GDM1 (cell line): ENCODE results near the gene ELOB.

Experiments used
- DNase-seq: peaks from one replicate; lab custom pipeline; 2025; lab: John Stamatoyannopoulos, UW

The ELOB gene

GRCh38 chr16:2810651-2811050 lies 33.6 kb upstream of the ELOB start:
- DNase-seq = no peak

DNA sequence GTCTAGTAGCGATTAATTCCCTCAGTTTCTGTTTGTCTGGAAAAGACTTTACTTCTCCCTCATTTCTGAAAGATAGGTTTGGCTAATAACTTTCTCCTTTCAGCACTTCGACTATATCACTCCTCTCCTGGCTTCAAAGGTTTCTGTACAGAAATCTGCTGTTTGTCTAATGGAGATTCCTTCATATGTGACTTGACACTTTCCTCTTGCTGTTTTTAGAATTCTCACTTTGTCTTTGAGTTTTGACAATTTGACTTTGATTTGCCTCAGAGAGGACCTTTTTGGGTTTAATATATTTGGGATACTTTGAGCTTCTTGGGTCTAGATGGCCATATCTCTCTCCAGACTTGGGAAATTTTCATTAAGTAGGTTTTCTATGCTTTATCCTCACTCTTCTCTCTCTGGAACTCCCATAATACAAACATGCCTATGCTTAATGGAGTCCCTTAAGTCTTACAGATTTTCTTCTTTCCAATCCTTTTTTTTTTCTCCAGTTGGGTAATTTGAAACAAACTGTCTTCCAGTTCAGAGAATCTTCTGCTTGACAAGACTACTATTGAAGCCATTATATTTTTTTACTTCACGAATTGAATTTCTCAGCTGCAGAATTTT lies 32.2 kb upstream of the ELOB start:
- DNase-seq = no peak

GRCh38 chr16:2808181-2808580 lies 31.1 kb upstream of the ELOB start:
- DNase-seq = no peak

DNA sequence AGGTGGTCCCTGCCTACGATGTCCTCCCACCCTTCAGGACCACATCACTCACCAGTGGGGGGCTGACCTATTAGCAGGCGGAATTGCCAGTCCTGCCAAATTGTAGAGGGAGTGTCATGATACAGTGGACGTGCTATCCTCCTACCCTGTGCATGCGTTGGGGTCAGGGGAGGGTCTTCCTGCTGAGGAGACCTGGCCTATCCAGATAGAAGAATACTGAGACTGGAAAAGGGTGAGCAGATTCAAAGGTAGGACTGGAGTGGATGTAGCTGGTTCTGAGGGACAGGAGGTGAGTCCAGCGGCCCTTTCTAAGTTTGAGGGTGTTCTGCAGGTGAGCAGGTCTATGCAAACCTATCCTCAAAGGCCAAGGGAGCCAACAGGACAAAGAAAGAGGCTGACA lies 29.2 kb upstream of the ELOB start:
- no peak for DNase-seq

GRCh38 chr16:2804728-2805127 lies 27.6 kb upstream of the ELOB start:
- no peak for DNase-seq

GRCh38 chr16:2803545-2804195 lies 26.6 kb upstream of the ELOB start:
- no peak for DNase-seq

DNA sequence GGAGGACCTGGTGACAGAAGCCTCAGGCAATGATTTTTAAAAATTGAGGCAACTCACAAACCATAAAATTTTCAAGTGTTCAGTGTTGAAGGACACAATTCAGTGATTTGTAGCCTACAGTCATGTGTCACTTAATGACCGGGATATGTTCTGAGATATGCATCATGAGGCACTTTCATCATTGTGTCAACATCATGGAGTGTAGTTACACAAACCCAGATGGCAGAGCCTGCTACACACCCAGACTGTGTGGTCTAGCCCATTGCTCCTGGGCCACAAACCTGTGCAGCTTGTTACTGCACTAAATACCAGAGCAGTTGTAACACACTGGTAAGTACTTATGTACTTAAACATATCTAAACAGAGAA lies 22.8 kb upstream of the ELOB start:
- no peak for DNase-seq

DNA sequence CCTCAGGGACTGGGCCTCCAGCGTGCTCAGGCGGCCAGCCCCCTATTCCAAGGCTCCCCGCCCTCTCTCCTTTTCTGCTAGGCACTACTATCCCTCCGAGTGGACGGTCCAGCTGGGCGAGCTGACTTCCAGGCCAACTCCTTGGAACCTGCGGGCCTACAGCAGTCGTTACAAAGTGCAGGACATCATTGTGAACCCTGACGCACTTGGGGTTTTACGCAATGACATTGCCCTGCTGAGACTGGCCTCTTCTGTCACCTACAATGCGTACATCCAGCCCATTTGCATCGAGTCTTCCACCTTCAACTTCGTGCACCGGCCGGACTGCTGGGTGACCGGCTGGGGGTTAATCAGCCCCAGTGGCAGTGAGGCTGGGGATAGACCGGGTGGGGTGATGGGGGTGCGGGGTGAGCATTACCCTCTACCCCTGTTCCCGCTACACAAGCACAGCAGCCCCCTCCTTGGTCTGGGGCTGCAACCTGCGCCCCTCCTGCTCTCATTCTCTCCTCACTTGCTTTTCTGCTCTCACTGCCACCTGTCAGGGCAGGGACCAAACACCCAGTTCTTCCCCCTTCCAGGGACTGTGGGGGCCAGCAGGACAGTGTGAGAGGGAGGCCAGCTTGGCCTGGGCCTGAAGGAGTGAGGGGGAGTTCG lies 22.3 kb upstream of the ELOB start:
- no peak for DNase-seq

DNA sequence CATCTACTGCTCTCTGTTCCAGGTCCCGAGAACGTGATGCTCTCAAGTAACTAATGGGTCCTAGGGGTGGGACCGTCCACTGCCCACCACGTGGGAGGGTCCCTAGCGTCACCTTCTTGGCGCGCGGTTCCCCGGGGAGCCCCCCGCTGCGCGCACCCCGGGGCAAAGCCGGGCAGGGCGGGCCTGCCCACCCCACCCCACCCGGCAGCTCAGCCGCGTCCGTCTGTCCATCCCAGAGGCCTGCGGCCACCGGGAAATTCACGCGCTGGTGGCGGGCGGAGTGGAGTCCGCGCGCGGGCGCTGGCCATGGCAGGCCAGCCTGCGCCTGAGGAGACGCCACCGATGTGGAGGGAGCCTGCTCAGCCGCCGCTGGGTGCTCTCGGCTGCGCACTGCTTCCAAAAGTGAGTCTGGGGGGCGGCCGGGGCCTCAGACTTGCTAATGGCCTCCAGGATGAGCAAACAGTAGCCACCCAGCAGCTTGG lies 21.7 kb upstream of the ELOB start:
- no peak for DNase-seq

- no peak for DNase-seq
Measured at GRCh38 chr16:2795395-2796143, 18.5 kb upstream of the ELOB start.

- DNase-seq = no peak
Measured at GRCh38 chr16:2792940-2793339, 15.9 kb upstream of the ELOB start.

GRCh38 chr16:2791174-2791573 lies 14.1 kb upstream of the ELOB start:
- no peak for DNase-seq

DNA sequence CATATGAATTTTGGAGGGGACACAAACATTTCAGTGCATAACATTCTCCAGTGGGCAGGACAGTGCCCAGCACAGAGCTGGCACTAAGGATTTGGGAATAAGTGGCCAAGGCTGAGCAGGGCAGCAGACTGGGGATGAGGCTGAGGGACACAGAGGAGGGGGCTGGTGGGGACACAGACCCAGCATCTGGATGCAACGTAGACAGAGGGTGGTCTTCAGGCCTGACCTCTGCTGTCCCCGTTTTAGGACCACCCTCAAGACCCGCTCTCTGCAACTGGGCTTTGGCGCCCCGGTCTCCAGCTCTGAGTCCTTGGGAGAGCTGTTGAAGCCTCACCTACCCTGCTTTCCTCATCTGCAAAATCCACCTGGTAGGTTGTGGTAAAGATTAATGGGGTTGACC lies 13.6 kb upstream of the ELOB start:
- no peak for DNase-seq

DNA sequence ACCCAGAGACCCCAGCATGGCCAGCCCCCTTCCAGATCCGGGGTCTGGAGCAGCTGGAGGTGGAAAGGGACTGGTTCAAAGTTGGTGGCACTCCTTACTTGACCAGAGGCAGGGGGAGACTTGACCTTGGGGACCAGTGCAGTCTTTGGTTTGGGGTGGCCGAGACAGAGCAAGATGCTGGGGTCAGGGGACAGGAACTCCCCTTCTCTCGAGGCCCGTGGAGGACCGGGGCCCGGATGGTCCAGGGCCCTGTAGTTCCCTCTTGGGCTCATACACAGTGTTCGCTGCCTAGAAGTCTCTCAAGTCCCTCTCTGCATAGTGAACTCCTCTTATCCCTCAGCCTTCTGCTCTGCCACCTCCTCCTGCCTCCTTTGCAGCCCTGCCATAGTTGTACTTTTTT lies 10.9 kb upstream of the ELOB start:
- no peak for DNase-seq

GRCh38 chr16:2787406-2787805 lies 10.3 kb upstream of the ELOB start, which contains the start of gene PRSS33:
Gene PRSS33 (minus strand): TSS chr16:2787560. CDS start chr16:2786547, 1,013 bp downstream.
- no peak for DNase-seq

DNA sequence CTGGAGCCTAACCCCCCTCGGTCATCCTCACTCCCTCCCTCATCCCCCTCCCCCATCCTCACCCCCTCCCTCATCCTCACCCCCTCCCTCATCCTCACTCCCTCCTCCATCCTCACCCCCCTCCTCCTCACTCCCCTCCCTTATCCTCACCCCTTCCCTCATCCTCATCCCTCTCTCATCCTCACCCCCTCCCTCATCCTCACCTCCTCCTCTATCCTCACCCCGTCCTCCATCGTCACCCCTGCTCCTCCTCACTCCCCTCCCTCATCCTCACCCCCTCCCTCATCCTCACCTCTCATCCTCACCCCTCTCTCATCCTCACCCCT lies 9.7 kb upstream of the ELOB start:
- DNase-seq = no peak

GRCh38 chr16:2786061-2786825 lies 9.2 kb upstream of the ELOB start:
- DNase-seq = no peak

- DNase-seq = no peak
Measured at GRCh38 chr16:2785101-2785991, 8.3 kb upstream of the ELOB start.

- no peak for DNase-seq
Measured at GRCh38 chr16:2784358-2785100, 7.4 kb upstream of the ELOB start.

- no peak for DNase-seq
Measured at GRCh38 chr16:2783581-2784357, 6.7 kb upstream of the ELOB start.
